Calu3 (cell line): Measurements from ENCODE around the gene TSPOAP1. TPM values are rescaled to one million over a fixed set of nuclear protein-coding genes. Genes with fewer than 3 reads are reported as not detected.

ENCODE experiments used
- BruUV-seq: library from RNA; stranded (reverse); fragments of 400-500 nt; replicated peaks from 2 replicates; lab custom pipeline; 2021; lab: Mats Ljungman, UMichigan
- CTCF ChIA-PET: fragments of 300-600 bp; sonication (Branson Sonifier 250); formaldehyde crosslinking; loops from one replicate; lab custom pipeline; 2022; ENCODE audit warnings: antibody characterized with exemption; lab: Charles Lee
- DNase-seq: peaks from one replicate; pipeline ENCODE4 v3.0.0; 2022
- H3K27ac Mint-ChIP-seq: one replicate; pipeline ENCODE4 v1.8.0; 2022; ENCODE audit warnings: mixed read lengths; ENCODE audit not compliant: unreplicated experiment
- H3K27me3 Mint-ChIP-seq: one replicate; pipeline ENCODE4 v1.8.0; 2022; ENCODE audit warnings: mixed read lengths; ENCODE audit not compliant: unreplicated experiment
- H3K36me3 Mint-ChIP-seq: one replicate; pipeline ENCODE4 v1.8.0; 2022; ENCODE audit warnings: mild to moderate bottlenecking, moderate library complexity, mixed read lengths; ENCODE audit not compliant: insufficient read depth, unreplicated experiment
- H3K4me1 Mint-ChIP-seq: one replicate; pipeline ENCODE4 v1.8.0; 2022; ENCODE audit warnings: mild to moderate bottlenecking, low read depth, mixed read lengths; ENCODE audit not compliant: unreplicated experiment
- H3K4me3 Mint-ChIP-seq: one replicate; pipeline ENCODE4 v1.8.0; 2022; ENCODE audit warnings: mild to moderate bottlenecking, low read depth, moderate library complexity, mixed read lengths; ENCODE audit not compliant: unreplicated experiment
- H3K9me3 Mint-ChIP-seq: one replicate; pipeline ENCODE4 v1.8.0; 2022; ENCODE audit warnings: low read depth, mixed read lengths; ENCODE audit not compliant: unreplicated experiment
- CTCF ChIP-seq: fragments of 200-600 bp; IDR thresholded peaks from one replicate; pipeline ENCODE4 v1.8.0; 2022; ENCODE audit warnings: antibody characterized with exemption; ENCODE audit not compliant: unreplicated experiment
- intact Hi-C: fragments of 100-400 bp; cut with micrococcal nuclease; formaldehyde crosslinking; loops from one replicate; pipeline ENCODE4 v1.10.0; 2022; ENCODE audit not compliant: unreplicated experiment
- total RNA-seq: library from RNA; stranded (reverse); gene quantifications from 2 replicates; pipeline ENCODE4 v1.2.3, GENCODE V29; 2022

The TSPOAP1 gene
- total RNA-seq, 1 experiment from 2014 or later = not detected

- DNase-seq = no peak
- BruUV-seq = no TSS peak
- intact Hi-C loops = loop anchor here (2.0 to 5.0 kb wide), 2 partner anchors 39 to 63 kb away; partner anchors contain the start of gene RNF43
- TF ChIP-seq CTCF = no peak
- Mint-ChIP-seq H3K27me3 (no peaks in the 10 kb centered on the region), H3K36me3 (peaks cover 29% of the 10 kb centered on the region), H3K4me3 (peak overlapping the region; percentile 99), H3K9me3 (no peaks in the 10 kb centered on the region), H3K27ac (no peak overlapping the region), H3K4me1 (peaks cover 8% of the 10 kb centered on the region)
- CTCF ChIA-PET = interaction anchor here (2.3 to 3.0 kb wide), 2 partner anchors 10 to 64 kb away, joined by 8 to 36 read pairs; partner anchors contain the start of gene RNF43
Observed at GRCh38 chr17:58353389-58353825, 24.8 kb upstream of the TSPOAP1 start.

GRCh38 chr17:58352596-58353388 is 24.2 kb upstream of the TSPOAP1 start:
- Mint-ChIP-seq H3K4me1 (peaks cover 8% of the 10 kb centered on the region), H3K27me3 (no peaks in the 10 kb centered on the region), H3K4me3 (peak overlapping the region; percentile 99), H3K36me3 (peaks cover 29% of the 10 kb centered on the region), H3K9me3 (no peaks in the 10 kb centered on the region), H3K27ac (peak overlapping the region; percentile 67)
- DNase-seq = no peak
- intact Hi-C loops = loop anchor here (2.0 to 5.0 kb wide), 2 partner anchors 40 to 64 kb away; partner anchors contain the start of gene RNF43
- TF ChIP-seq CTCF = no peak
- BruUV-seq = TSS peak; percentile 91
- CTCF ChIA-PET = interaction anchor here (0.6 to 3.0 kb wide), 6 partner anchors 10 to 64 kb away, joined by 3 to 36 read pairs (median 5); partner anchors contain the start of genes RNF43 and TSPOAP1

DNA sequence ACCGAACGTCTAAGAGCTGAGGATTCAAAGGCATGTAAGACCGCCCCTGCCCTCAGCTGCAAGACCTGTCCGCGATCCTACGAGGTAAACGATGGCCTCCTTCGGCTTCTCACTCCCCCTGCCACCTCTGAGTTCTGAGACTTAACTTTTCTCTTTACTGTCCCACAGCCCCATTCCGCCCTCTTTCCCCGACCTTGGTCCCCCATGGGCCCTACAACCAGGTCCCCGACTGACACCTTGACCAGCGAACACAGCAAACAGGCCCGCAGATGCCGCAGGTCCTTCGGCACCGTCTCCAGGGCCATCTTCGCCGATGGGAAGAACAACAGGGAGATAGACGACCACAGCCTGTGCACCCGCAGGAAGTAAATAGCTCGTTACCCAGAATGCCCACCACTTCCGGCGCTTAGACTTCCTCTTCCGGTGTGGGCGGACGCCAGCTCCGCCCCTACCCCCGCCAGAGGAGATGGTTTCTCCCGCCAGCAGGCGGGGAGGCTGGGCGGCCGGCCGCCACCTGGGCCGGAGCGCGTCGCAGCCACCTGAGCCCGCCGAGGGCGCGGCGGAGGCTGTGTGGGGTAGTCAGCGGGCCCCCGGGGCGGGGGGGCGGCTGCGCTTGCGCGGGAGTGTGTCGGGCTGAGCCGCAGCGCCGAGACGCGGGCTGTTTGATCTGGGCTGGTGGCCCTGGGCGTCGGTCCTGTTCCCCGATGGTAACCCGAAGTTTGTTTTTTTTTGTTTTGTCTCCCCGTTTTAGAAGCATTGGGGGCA is 23.4 kb upstream of the TSPOAP1 start, which contains the start of gene SUPT4H1:
SUPT4H1 (minus strand) TSS at position 371 of the 765 bp plus-strand sequence; CDS start at position 305, 66 bp downstream.
- CTCF ChIA-PET = interaction anchor here (0.6 to 3.0 kb wide), 7 partner anchors 11 to 84 kb away, joined by 3 to 36 read pairs (median 5); partner anchors contain the start of genes RNF43 and TSPOAP1
- Mint-ChIP-seq H3K36me3 (peaks cover 29% of the 10 kb centered on the region), H3K9me3 (no peaks in the 10 kb centered on the region), H3K4me3 (peak within 1 kb of the TSS; percentile 99), H3K4me1 (peaks cover 8% of the 10 kb centered on the region), H3K27ac (peak within 1 kb of the TSS; percentile 93), H3K27me3 (no peaks in the 10 kb centered on the region)
- intact Hi-C loops = loop anchor here (2.0 to 5.0 kb wide), 2 partner anchors 40 to 65 kb away; partner anchors contain the start of gene RNF43
- no TSS peak for BruUV-seq
- no peak for TF ChIP-seq CTCF
- peak; percentile 85 for DNase-seq

GRCh38 chr17:58351182-58351581 is 22.6 kb upstream of the TSPOAP1 start:
- no TSS peak for BruUV-seq
- no peak for TF ChIP-seq CTCF
- H3K4me3 Mint-ChIP-seq = peak overlapping the region; percentile 99
- intact Hi-C loops = loop anchor here (5.0 kb wide), 1 partner anchor 41 kb away; no protein-coding TSS in a partner anchor
- CTCF ChIA-PET = interaction anchor here (0.7 to 3.0 kb wide), 4 partner anchors 12 to 84 kb away, joined by 3 to 36 read pairs (median 6); partner anchors contain the start of genes RNF43 and TSPOAP1
- no peak for DNase-seq
- H3K36me3 Mint-ChIP-seq = peaks cover 33% of the 10 kb centered on the region
- H3K4me1 Mint-ChIP-seq = peaks cover 8% of the 10 kb centered on the region
- H3K27me3 Mint-ChIP-seq = no peaks in the 10 kb centered on the region
- peak overlapping the region; percentile 93 for H3K27ac Mint-ChIP-seq
- no peaks in the 10 kb centered on the region for H3K9me3 Mint-ChIP-seq
